ENCODE results near the gene RAB5A. TPM values are rescaled to one million over a fixed set of nuclear protein-coding genes. Genes with fewer than 3 reads are reported as not detected.

RAB5A gene
- total and polyA plus RNA-seq, 10 of the 15 experiments (the other 5 are each of a cell fraction or from before 2014, with no cell fraction given), result 15.8 to 44.3 (median 29.1) TPM

DNA sequence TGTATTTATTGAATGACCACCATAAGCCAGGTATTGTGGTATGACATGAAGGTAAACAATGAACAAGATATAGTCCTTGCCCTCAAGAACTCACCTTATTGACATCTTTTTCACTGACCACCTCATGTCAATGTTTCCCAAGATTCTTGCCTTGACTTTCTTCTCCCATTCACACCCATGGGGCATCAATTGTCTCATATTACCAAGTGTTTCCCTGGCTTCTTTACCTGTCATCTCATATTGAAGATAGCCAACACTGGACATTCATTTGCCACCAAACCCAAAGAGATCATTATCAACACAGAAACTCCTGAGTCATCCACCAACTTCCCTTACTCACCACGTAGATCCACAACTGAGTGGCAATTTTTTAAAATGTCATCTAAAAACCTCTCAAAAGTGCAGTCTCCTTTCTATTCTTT is 15.1 kb upstream of the RAB5A start (continued):
- TF ChIP-seq, protein P1, sequence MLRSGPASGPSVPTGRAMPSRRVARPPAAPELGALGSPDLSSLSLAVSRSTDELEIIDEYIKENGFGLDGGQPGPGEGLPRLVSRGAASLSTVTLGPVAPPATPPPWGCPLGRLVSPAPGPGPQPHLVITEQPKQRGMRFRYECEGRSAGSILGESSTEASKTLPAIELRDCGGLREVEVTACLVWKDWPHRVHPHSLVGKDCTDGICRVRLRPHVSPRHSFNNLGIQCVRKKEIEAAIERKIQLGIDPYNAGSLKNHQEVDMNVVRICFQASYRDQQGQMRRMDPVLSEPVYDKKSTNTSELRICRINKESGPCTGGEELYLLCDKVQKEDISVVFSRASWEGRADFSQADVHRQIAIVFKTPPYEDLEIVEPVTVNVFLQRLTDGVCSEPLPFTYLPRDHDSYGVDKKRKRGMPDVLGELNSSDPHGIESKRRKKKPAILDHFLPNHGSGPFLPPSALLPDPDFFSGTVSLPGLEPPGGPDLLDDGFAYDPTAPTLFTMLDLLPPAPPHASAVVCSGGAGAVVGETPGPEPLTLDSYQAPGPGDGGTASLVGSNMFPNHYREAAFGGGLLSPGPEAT (IDR thresholded peaks at IDR 0.05; ENCODE audit: low read depth), result no peak
- no peak for TF ChIP-seq BMI1 (IDR thresholded peaks at IDR 0.05; ENCODE audit: borderline replicate concordance)
- 0 out of 2 replicates have a peak, but pooled peaks have one; percentile 62 for TF ChIP-seq SMARCA5 (IDR thresholded peaks at IDR 0.05)
- TF ChIP-seq, protein P2, sequence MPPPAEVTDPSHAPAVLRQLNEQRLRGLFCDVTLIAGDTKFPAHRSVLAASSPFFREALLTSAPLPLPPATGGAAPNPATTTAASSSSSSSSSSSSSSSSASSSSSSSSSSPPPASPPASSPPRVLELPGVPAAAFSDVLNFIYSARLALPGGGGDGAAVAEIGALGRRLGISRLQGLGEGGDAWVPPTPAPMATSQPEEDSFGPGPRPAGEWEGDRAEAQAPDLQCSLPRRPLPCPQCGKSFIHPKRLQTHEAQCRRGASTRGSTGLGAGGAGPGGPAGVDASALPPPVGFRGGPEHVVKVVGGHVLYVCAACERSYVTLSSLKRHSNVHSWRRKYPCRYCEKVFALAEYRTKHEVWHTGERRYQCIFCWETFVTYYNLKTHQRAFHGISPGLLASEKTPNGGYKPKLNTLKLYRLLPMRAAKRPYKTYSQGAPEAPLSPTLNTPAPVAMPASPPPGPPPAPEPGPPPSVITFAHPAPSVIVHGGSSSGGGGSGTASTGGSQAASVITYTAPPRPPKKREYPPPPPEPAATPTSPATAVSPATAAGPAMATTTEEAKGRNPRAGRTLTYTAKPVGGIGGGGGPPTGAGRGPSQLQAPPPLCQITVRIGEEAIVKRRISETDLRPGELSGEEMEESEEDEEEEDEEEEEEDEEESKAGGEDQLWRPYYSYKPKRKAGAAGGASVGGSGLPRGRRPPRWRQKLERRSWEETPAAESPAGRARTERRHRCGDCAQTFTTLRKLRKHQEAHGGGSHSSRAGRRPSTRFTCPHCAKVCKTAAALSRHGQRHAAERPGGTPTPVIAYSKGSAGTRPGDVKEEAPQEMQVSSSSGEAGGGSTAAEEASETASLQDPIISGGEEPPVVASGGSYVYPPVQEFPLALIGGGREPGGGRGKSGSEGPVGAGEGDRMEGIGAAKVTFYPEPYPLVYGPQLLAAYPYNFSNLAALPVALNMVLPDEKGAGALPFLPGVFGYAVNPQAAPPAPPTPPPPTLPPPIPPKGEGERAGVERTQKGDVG (CRISPR knock-in tag; IDR thresholded peaks at IDR 0.05), result no peak
- no peak for TF ChIP-seq ZSCAN29 (IDR thresholded peaks at IDR 0.05)
- TF ChIP-seq, protein P3, sequence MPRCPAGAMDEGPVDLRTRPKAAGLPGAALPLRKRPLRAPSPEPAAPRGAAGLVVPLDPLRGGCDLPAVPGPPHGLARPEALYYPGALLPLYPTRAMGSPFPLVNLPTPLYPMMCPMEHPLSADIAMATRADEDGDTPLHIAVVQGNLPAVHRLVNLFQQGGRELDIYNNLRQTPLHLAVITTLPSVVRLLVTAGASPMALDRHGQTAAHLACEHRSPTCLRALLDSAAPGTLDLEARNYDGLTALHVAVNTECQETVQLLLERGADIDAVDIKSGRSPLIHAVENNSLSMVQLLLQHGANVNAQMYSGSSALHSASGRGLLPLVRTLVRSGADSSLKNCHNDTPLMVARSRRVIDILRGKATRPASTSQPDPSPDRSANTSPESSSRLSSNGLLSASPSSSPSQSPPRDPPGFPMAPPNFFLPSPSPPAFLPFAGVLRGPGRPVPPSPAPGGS (IDR thresholded peaks at IDR 0.05; ENCODE audit: borderline replicate concordance, insufficient read depth, low read depth, low read length, poor library complexity, severe bottlenecking), result no peak
